Erythroblast (primary cell): Measurements from ENCODE around the gene CDH15.

Source experiments
- GATA1 ChIP-seq: IDR thresholded peaks from 2 replicates; pipeline ENCODE4 v1.6.1; 2011; ENCODE audit warnings: low read depth, mild to moderate bottlenecking, control low read depth, low read length, moderate library complexity
- POLR2A ChIP-seq: IDR thresholded peaks from 2 replicates; pipeline ENCODE4 v1.6.1; 2011; ENCODE audit warnings: mild to moderate bottlenecking, low read length

DNA sequence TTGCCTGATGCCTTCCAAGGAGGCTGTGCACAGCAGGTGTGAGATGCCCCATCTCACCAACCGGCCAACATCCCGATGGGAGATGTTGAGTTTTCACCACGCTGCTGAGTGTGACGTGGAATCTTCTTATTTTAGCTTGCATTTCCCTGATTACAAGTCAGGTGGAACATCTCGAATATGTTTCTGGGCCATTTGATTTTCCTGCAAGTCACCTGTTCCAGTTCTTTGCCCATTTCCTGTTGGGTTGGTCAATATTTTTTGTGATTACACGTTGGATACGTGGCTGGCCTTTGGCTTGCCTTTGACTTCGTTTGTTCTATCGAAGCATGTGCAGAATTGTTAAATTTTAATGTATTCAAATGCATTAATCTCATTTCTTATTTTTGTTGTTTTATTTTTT lies 8.3 kb upstream of the CDH15 start:
- TF ChIP-seq POLR2A, result no peak
- TF ChIP-seq GATA1, result no peak
